KMS-11 (cell line): ENCODE data around the gene TGFB2.

ENCODE experiments used
- H2AFZ ChIP-seq: fragments of 200-600 bp; sonication (generic); 2 replicates; pipeline ENCODE4 v1.6.1; 2016; ENCODE audit warnings: antibody characterized with exemption, mixed run types, low read depth
- H3K27ac ChIP-seq: fragments of 200-600 bp; sonication (generic); 2 replicates; pipeline ENCODE4 v1.6.1; 2016; ENCODE audit warnings: mild to moderate bottlenecking, mixed run types
- H3K27me3 ChIP-seq: fragments of 200-600 bp; sonication (generic); 2 replicates; pipeline ENCODE4 v1.6.1; 2017; ENCODE audit warnings: mild to moderate bottlenecking, low read depth, mixed run types, moderate library complexity; ENCODE audit not compliant: insufficient read depth
- H3K36me3 ChIP-seq: fragments of 200-600 bp; sonication (generic); 2 replicates; pipeline ENCODE4 v1.6.1; 2017; ENCODE audit warnings: mild to moderate bottlenecking, mixed run types; ENCODE audit not compliant: insufficient read depth
- H3K4me1 ChIP-seq: fragments of 200-600 bp; sonication (generic); 2 replicates; pipeline ENCODE4 v1.6.1; 2016; ENCODE audit warnings: mild to moderate bottlenecking, low read depth, mixed run types; ENCODE audit not compliant: poor library complexity, severe bottlenecking
- H3K4me2 ChIP-seq: fragments of 200-600 bp; sonication (generic); 2 replicates; pipeline ENCODE4 v1.7.0; 2016; ENCODE audit warnings: mild to moderate bottlenecking, mixed run types
- H3K4me3 ChIP-seq: fragments of 200-600 bp; sonication (generic); IDR thresholded peaks from 2 replicates; pipeline ENCODE4 v1.6.1; 2017; ENCODE audit warnings: low read depth, low read length, mixed read lengths; ENCODE audit not compliant: insufficient read depth
- H3K79me2 ChIP-seq: fragments of 200-600 bp; sonication (generic); 2 replicates; pipeline ENCODE4 v1.6.1; 2016; ENCODE audit warnings: low read depth, mixed run types; ENCODE audit not compliant: insufficient read depth
- H3K9ac ChIP-seq: fragments of 200-600 bp; sonication (generic); 2 replicates; pipeline ENCODE4 v1.6.1; 2016; ENCODE audit warnings: mild to moderate bottlenecking, mixed run types
- H4K20me1 ChIP-seq: fragments of 200-600 bp; sonication (generic); 2 replicates; pipeline ENCODE4 v1.6.1; 2016; ENCODE audit warnings: mild to moderate bottlenecking, mixed run types; ENCODE audit not compliant: insufficient read depth
- CTCF ChIP-seq: fragments of 200-600 bp; sonication (generic); conservative IDR thresholded peaks from 2 replicates; pipeline ENCODE4 v1.6.1; 2017; ENCODE audit warnings: low read depth, mild to moderate bottlenecking, antibody characterized with exemption, low read length, moderate library complexity, mixed read lengths

Gene TGFB2

GRCh38 chr1:218380125-218380977, 35.2 kb downstream of the TGFB2 start:
- Histone ChIP-seq H4K20me1 (no peaks in the 10 kb centered on the region), H3K27ac (no peak overlapping the region), H3K36me3 (no peaks in the 10 kb centered on the region), H3K4me3 (no peak overlapping the region), H3K4me2 (no peak overlapping the region; the same call in 1 of the 2 replicates), H3K79me2 (no peaks in the 10 kb centered on the region), H3K4me1 (peaks cover 83% of the 10 kb centered on the region), H2AFZ (no peak overlapping the region), H3K9ac (no peak overlapping the region), H3K27me3 (no peaks in the 10 kb centered on the region)
- TF ChIP-seq CTCF, result no peak

GRCh38 chr1:218382261-218382660, 37.1 kb downstream of the TGFB2 start:
- no peaks in the 10 kb centered on the region for H4K20me1 ChIP-seq
- H3K4me1 ChIP-seq, result peaks cover 75% of the 10 kb centered on the region
- H3K36me3 ChIP-seq, result no peaks in the 10 kb centered on the region
- no peaks in the 10 kb centered on the region for H3K79me2 ChIP-seq
- H3K4me2 ChIP-seq, result no peak overlapping the region
- no peak overlapping the region for H3K27ac ChIP-seq
- TF ChIP-seq CTCF, result no peak
- no peak overlapping the region for H3K4me3 ChIP-seq
- no peaks in the 10 kb centered on the region for H3K27me3 ChIP-seq
- no peak overlapping the region for H2AFZ ChIP-seq
- no peak overlapping the region for H3K9ac ChIP-seq

- no peak overlapping the region; the same call in 1 of the 2 replicates for H3K9ac ChIP-seq
- no peaks in the 10 kb centered on the region for H3K79me2 ChIP-seq
- no peak overlapping the region for H2AFZ ChIP-seq
- no peaks in the 10 kb centered on the region for H3K36me3 ChIP-seq
- peak overlapping the region; percentile 67 for H3K4me2 ChIP-seq
- H3K4me1 ChIP-seq, result peaks cover 68% of the 10 kb centered on the region
- no peaks in the 10 kb centered on the region for H4K20me1 ChIP-seq
- no peak overlapping the region for H3K4me3 ChIP-seq
- no peak for TF ChIP-seq CTCF
- peak overlapping the region; percentile 66; the same call in 1 of the 2 replicates for H3K27ac ChIP-seq
- H3K27me3 ChIP-seq, result no peaks in the 10 kb centered on the region
Observed at GRCh38 chr1:218383051-218383450, 37.9 kb downstream of the TGFB2 start.

GRCh38 chr1:218383681-218384080, 38.5 kb downstream of the TGFB2 start:
- peaks cover 62% of the 10 kb centered on the region for H3K4me1 ChIP-seq
- peak overlapping the region; percentile 66 for H3K27ac ChIP-seq
- H3K36me3 ChIP-seq, result no peaks in the 10 kb centered on the region
- no peak for TF ChIP-seq CTCF
- no peaks in the 10 kb centered on the region for H4K20me1 ChIP-seq
- H2AFZ ChIP-seq, result no peak overlapping the region
- H3K9ac ChIP-seq, result peak overlapping the region; percentile 11; the same call in 1 of the 2 replicates
- H3K4me2 ChIP-seq, result peak overlapping the region; percentile 67
- no peaks in the 10 kb centered on the region for H3K79me2 ChIP-seq
- no peak overlapping the region for H3K4me3 ChIP-seq
- no peaks in the 10 kb centered on the region for H3K27me3 ChIP-seq
